NCI-H345 (cell line): Measurements from ENCODE around the gene BDKRB2.
A peak's percentile ranks its signal among the peaks of the same experiment; 100 is the strongest.

Experiments used
- DNase-seq: peaks from one replicate; lab custom pipeline; 2025; lab: John Stamatoyannopoulos, UW

The BDKRB2 gene

GRCh38 chr14:96272777-96273473 is 68.3 kb downstream of the BDKRB2 start:
- no peak for DNase-seq

GRCh38 chr14:96273629-96274028 is 69.0 kb downstream of the BDKRB2 start:
- DNase-seq, result no peak

- no peak for DNase-seq
These were observed 69.5 kb downstream of the BDKRB2 start for GRCh38 chr14:96274122-96274521.

- DNase-seq, result peak; percentile 52
These were observed 69.9 kb downstream of the BDKRB2 start for GRCh38 chr14:96274543-96274942.

GRCh38 chr14:96275177-96276112 is 70.8 kb downstream of the BDKRB2 start:
- peak; percentile 72 for DNase-seq

- no peak for DNase-seq
These were observed 73.3 kb downstream of the BDKRB2 start for GRCh38 chr14:96277890-96278289.

- no peak for DNase-seq
These were observed 74.9 kb downstream of the BDKRB2 start for GRCh38 chr14:96279564-96279963.

GRCh38 chr14:96280104-96280503 is 75.5 kb downstream of the BDKRB2 start:
- no peak for DNase-seq

- peak; percentile 19 for DNase-seq
These were observed 76.8 kb downstream of the BDKRB2 start for GRCh38 chr14:96281486-96281885.

- no peak for DNase-seq
These were observed 79.4 kb downstream of the BDKRB2 start for GRCh38 chr14:96284008-96284407.

GRCh38 chr14:96284430-96284829 is 79.8 kb downstream of the BDKRB2 start:
- no peak for DNase-seq

- no peak for DNase-seq
These were observed 81.0 kb downstream of the BDKRB2 start for GRCh38 chr14:96285667-96286066.

GRCh38 chr14:96286251-96286650 is 81.6 kb downstream of the BDKRB2 start:
- DNase-seq, result no peak

GRCh38 chr14:96287856-96288255 is 83.2 kb downstream of the BDKRB2 start:
- no peak for DNase-seq
